ENCODE measurements around the gene RPS3A.

DNA sequence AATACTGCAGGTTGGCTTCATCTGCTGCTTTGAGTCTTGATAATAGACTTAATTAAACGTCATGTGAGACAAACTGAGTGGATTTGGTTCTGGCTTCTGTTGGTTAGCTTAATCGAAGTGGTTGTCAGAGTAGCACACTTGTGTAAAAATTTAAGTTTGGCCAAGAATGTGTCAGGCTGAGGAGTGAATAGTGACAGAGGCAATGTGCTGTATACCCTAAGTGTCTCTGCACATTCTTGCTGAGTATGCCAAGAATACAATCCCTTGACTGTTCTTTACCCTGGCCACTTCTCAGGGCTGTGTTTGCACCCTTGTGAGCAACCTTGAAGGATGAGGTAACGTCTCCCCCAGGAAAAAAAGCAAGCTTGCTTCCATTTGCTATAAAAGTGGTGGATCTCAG lies 14.9 kb downstream of the RPS3A start:
- no peak for TF ChIP-seq POLR2A (IDR thresholded peaks at IDR 0.05)
- TF ChIP-seq, protein P1, sequence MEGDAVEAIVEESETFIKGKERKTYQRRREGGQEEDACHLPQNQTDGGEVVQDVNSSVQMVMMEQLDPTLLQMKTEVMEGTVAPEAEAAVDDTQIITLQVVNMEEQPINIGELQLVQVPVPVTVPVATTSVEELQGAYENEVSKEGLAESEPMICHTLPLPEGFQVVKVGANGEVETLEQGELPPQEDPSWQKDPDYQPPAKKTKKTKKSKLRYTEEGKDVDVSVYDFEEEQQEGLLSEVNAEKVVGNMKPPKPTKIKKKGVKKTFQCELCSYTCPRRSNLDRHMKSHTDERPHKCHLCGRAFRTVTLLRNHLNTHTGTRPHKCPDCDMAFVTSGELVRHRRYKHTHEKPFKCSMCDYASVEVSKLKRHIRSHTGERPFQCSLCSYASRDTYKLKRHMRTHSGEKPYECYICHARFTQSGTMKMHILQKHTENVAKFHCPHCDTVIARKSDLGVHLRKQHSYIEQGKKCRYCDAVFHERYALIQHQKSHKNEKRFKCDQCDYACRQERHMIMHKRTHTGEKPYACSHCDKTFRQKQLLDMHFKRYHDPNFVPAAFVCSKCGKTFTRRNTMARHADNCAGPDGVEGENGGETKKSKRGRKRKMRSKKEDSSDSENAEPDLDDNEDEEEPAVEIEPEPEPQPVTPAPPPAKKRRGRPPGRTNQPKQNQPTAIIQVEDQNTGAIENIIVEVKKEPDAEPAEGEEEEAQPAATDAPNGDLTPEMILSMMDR (IDR thresholded peaks at IDR 0.05): no peak
